Left renal pelvis (tissue), 4 donors: ENCODE results near the gene OCEL1. TPM values are rescaled to one million over a fixed set of nuclear protein-coding genes. Genes with fewer than 3 reads are reported as not detected.
"Not testable (repeated sequence)": the region's sequence is repeated elsewhere in the genome, so short reads cannot be mapped to it uniquely, and the experiment has no call there.

Source experiments
- DNase-seq, 4 donors: peaks; one replicate each; pipeline ENCODE4 v3.0.0-alpha.2; 2013; ENCODE audit warnings: low read depth in 4 of 4, low spot score in 3 of 4
- polyA plus RNA-seq, 4 donors: library from polyadenylated mRNA; unstranded; fragments of 120-200 nt; gene quantifications; one replicate each; pipeline ENCODE4 v1.2.1, GENCODE V29; 2013; ENCODE audit not compliant: insufficient read length in 4 of 4

Gene OCEL1, protein sequence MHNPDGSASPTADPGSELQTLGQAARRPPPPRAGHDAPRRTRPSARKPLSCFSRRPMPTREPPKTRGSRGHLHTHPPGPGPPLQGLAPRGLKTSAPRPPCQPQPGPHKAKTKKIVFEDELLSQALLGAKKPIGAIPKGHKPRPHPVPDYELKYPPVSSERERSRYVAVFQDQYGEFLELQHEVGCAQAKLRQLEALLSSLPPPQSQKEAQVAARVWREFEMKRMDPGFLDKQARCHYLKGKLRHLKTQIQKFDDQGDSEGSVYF
- polyA plus RNA-seq, result 10 to 100 TPM; 13.2 to 23.2 (median 18.6) TPM

GRCh38 chr19:17226002-17226933 lies at the start of gene OCEL1:
OCEL1 (plus strand) TSS chr19:17226226; CDS start chr19:17226248, 22 bp downstream.
- DNase-seq, result peak; percentile 95 to 97 (median 96)

GRCh38 chr19:17178291-17178690 lies 47.7 kb upstream of the OCEL1 start:
- DNase-seq, result no peak

DNA sequence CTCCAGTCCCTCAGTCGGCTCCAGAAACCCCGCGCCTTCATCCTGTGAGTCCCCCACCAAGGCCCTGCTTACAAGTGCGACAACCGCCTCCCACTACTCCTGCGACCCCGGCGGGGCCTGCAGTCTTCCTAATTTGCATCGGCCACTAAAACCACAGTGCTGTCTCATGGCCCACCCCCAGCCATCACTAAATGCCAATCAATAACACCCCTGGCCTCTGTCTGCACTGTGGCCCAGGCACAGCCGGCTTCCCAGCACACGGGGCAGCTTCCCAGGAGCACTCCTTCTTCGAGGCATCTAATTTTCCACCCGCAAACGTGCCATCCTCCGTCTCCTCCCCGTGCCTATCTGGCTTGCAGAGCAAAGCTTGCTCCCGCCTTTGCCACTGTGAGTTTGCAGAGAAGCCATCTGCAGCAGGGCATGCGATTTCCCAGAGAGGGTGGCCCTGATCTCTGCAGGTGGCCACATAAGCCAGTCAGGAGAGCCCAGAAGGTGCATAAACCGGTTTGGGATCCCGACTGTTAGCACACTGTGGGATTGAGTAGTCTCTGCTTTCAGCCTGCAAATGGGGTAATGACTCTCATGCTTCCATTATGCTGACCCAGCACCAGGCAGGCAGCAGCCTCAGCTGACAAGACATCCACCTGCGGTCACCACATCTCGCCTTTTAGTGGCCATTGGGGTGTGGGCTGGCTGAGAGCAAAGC lies 44.9 kb upstream of the OCEL1 start:
- no peak for DNase-seq

DNA sequence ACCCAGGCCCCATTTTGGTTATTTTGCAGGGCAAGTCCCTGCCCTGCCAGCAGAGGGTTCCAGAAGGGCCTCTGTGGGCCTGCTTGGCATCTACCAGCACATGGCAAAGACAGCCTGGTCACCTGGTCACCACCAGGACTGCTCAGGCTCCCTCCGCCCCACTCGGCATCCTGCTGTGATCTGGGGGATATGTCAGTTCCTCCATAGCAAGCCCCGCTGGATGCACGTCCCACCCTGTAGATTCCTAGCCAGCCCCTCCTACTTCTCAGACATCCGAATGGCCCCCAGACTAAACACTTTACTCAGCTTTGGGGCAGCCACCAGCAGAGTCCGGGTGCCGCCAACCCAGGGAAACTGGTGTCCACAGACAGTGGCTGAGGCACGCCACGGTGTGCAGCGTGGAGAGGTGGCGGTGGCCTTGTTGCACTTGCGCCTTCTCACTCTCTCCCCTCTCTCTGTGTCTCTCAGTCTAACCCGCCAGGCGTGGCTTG lies 42.7 kb upstream of the OCEL1 start:
- DNase-seq, result no peak

DNA sequence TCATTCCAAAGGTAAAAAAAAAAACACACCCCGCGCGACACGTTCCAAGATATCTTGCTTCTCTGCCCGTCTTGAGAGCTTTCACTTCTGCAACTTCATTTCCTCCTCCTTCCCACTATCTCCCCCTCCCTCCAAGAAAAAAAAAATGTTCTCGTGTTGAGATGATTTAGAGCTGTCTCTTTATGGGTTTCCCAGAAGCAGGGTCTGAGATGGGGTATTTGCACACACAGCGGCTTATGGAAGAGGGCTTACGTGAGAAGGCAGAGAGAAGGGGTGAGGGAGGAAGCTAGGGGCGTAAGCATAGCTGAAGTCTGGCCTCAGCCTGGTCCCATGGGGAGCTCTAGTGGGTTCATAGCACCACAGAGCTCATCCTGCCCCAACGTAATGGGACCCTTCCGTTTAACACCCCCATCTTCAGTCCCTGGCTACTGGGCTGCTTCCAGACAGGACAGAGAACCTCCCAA lies 42.1 kb upstream of the OCEL1 start:
- no peak for DNase-seq

GRCh38 chr19:17184371-17184841 lies 41.6 kb upstream of the OCEL1 start:
- no peak for DNase-seq

- no peak for DNase-seq
Observed at GRCh38 chr19:17185590-17185989, 40.4 kb upstream of the OCEL1 start.

DNA sequence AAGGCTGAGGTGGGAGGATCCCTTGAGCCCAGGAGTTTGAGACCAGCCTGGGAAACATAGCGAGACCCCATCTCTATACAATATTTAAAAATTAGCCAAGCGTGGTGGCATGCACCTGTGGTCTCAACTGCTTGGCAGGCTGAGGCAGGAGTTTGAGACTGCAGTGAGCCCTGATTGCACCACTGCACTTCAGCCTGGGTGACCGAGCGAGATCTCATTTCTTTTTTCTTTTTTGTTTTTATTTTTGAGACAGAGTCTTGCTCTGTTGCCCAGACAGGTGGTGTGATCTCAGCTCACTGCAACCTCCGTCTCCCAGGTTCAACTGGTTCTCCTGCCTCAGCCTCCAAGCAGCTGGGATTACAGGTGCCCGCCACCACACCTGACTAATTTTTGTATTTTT lies 34.3 kb upstream of the OCEL1 start:
- not testable (repeated sequence) for DNase-seq

- no peak for DNase-seq
Observed at GRCh38 chr19:17192751-17193150, 33.3 kb upstream of the OCEL1 start.

GRCh38 chr19:17194608-17195007 lies 31.4 kb upstream of the OCEL1 start:
- DNase-seq, result no peak

GRCh38 chr19:17195106-17195505 lies 30.9 kb upstream of the OCEL1 start:
- DNase-seq, result no peak

DNA sequence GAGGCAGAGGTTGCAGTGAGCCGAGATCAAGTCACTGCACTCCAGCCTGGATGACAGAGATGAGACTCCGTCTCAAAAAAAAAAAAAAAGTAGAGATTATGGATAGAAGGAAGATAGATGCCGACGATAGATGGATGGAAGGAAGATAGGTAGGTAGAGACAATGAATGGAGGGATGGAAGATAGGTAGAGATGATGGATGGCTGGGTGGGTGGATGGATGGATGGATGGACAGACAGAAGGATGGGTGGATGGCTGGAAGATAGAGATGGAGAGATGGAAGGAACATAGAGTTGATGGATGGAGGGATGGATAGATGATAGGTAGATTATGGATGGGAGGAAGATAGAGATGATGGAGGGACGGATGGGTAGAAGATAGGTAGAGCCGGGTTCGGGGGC lies 29.4 kb upstream of the OCEL1 start:
- DNase-seq, result no peak

- DNase-seq, result no peak
Observed at GRCh38 chr19:17197666-17198065, 28.4 kb upstream of the OCEL1 start.

- DNase-seq, result no peak
Observed at GRCh38 chr19:17200408-17201079, 25.5 kb upstream of the OCEL1 start.

DNA sequence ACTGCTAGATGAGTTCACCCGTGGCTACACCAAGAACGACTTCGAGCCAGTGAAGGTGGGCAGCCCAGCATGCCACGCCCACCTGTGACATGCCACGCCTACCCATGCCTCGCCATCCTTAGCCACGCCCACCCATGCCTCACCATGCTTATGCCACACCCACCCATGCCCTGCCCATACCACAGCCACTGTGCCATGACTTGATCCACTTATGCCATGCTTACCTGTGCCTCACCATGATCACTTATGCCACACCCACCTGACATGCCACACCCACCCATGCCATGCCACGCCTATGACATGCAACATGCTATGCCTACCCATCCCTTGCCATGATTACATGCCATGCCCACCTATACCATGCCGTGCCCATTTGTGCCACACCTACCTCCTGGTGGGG lies 23.8 kb upstream of the OCEL1 start:
- DNase-seq, result no peak

DNA sequence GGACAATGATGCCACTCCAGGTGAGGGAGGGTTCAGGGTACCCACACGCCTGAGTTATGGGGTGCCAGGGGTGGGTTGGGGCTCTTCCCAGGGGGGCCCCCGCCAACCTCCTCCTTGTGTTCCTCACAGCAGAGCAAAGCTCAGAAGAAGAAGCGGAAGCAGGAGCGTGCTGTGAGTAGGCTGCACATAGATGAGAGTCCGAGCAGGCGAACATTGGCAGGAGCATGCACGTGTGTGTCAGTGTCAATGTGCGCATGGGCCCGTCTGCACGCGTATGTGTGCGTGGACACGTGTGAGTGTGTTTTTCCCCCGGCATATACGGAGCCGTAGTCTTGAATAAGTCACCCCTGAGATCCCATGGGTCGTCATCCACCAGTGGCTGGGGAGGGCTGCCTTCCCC lies 23.3 kb upstream of the OCEL1 start:
- no peak for DNase-seq

DNA sequence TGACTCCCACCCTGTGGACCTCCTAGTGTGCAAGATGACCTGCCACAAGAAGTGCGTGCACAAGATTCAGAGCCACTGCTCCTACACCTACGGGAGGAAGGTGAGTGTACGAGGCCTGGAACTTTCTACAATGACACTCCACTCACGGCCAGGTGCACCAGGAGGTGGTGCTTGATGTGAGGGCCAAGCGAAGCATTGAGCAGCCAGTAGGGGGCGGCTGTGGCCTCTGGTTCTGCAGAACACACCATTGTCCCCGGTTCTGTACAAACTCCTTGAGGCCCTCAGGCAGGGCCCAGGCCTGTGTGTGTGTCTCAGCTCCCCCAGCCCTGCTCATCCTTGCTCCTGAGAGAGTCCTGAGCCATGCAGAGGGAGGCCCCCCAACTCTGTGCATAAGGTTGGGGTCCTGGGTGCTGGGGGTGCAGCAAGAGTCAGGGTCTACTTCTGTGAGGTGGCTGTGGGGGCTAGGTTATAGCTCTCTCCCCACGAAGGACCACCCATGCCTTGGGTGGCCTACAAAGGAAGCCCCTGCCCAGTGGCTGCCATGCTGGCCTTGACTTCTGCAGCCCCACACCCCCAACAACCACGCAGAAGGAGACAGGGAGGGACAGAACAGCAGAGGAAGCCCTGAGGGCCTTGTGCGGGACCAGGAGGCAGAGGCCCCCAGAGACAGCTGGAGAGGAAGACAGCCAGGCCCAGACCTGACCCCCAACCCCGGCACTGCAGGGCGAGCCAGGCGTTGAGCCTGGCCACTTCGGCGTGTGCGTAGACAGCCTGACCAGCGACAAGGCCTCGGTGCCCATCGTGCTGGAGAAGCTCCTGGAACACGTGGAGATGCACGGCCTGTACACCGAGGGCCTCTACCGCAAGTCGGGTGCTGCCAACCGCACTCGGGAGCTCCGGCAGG lies 20.5 kb upstream of the OCEL1 start:
- peak in 1 of 4 donors; percentile 24 for DNase-seq

GRCh38 chr19:17206736-17207581 lies 19.1 kb upstream of the OCEL1 start:
- DNase-seq, result no peak
